GM11168 (cell line): ENCODE results near the gene DLL3.

ENCODE experiments used
- in situ Hi-C: fragments of 300-500 bp; cut with MboI; formaldehyde crosslinking; loops from one replicate; pipeline ENCODE4 v1.12.0; 2022; ENCODE audit warnings: low sequenced_read_pairs; ENCODE audit not compliant: unreplicated experiment

The DLL3 gene

GRCh38 chr19:39512988-39513387, 14.2 kb downstream of the DLL3 start:
- in situ Hi-C loops = no loop called here

- in situ Hi-C loops = no loop called here
Measured at GRCh38 chr19:39514840-39515550, 16.2 kb downstream of the DLL3 start, which contains the start of gene SELENOV. SELENOV (plus strand) TSS chr19:39515139; CDS start chr19:39515213, 74 bp downstream.

- in situ Hi-C loops = no loop called here
Measured at GRCh38 chr19:39515551-39516191, 16.9 kb downstream of the DLL3 start.

- in situ Hi-C loops = no loop called here
Measured at GRCh38 chr19:39516270-39516669, 17.5 kb downstream of the DLL3 start.

- in situ Hi-C loops = no loop called here
Measured at GRCh38 chr19:39517432-39517831, 18.7 kb downstream of the DLL3 start.

GRCh38 chr19:39518458-39518857, 19.7 kb downstream of the DLL3 start:
- in situ Hi-C loops = no loop called here

- in situ Hi-C loops = no loop called here
Measured at GRCh38 chr19:39518975-39519374, 20.2 kb downstream of the DLL3 start.

GRCh38 chr19:39520541-39521484, 22.1 kb downstream of the DLL3 start:
- in situ Hi-C loops = no loop called here

- in situ Hi-C loops = no loop called here
Measured at GRCh38 chr19:39524495-39524894, 25.7 kb downstream of the DLL3 start.

- in situ Hi-C loops = no loop called here
Measured at GRCh38 chr19:39525205-39525604, 26.5 kb downstream of the DLL3 start.

GRCh38 chr19:39531834-39532232, 33.1 kb downstream of the DLL3 start:
- in situ Hi-C loops = no loop called here

GRCh38 chr19:39532233-39533002, 33.7 kb downstream of the DLL3 start, which contains the start of gene EID2B:
EID2B (minus strand) TSS chr19:39532852; CDS start chr19:39532802, 50 bp downstream.
- in situ Hi-C loops = no loop called here

GRCh38 chr19:39533003-39533512, 34.3 kb downstream of the DLL3 start:
- in situ Hi-C loops = no loop called here

- in situ Hi-C loops = no loop called here
Measured at GRCh38 chr19:39533791-39534190, 35.0 kb downstream of the DLL3 start.

- in situ Hi-C loops = no loop called here
Measured at GRCh38 chr19:39539165-39539517, 40.4 kb downstream of the DLL3 start.

- in situ Hi-C loops = loop anchor here (10.0 kb wide), 1 partner anchor 235 kb away; the partner anchor contains the start of gene LEUTX
Measured at GRCh38 chr19:39539518-39540332, 41.0 kb downstream of the DLL3 start, which contains the start of gene EID2. EID2 (minus strand) TSS chr19:39540161; CDS start chr19:39540079, 82 bp downstream.

GRCh38 chr19:39540333-39540673, 41.6 kb downstream of the DLL3 start:
- in situ Hi-C loops = loop anchor here (10.0 kb wide), 1 partner anchor 234 kb away; the partner anchor contains the start of gene LEUTX

- in situ Hi-C loops = loop anchor here (10.0 kb wide), 1 partner anchor 233 kb away; the partner anchor contains the start of gene LEUTX
Measured at GRCh38 chr19:39542206-39542605, 43.5 kb downstream of the DLL3 start.

GRCh38 chr19:39543477-39543857, 44.7 kb downstream of the DLL3 start:
- in situ Hi-C loops = loop anchor here (10.0 kb wide), 1 partner anchor 231 kb away; the partner anchor contains the start of gene LEUTX
